ENCODE data around the gene YPEL4. TPM values are rescaled to one million over a fixed set of nuclear protein-coding genes. Genes with fewer than 3 reads are reported as not detected.

YPEL4 gene
- total RNA-seq, 1 experiment from 2014 or later, result not detected

- H3K27me3 ChIP-seq (replicated peaks), result peaks cover 31% of the 10 kb centered on the region
- peaks cover 12% of the 10 kb centered on the region for H3K36me3 ChIP-seq
- H3K4me1 ChIP-seq (replicated peaks), result peaks cover 24% of the 10 kb centered on the region
- no peak overlapping the region for H3K4me3 ChIP-seq
- 0 out of 2 replicates have a peak, but pooled peaks cover 3% of the 10 kb centered on the region for H3K9me3 ChIP-seq (replicated peaks)
- no peak overlapping the region for H3K27ac ChIP-seq
- DNase-seq (ENCODE audit: low read depth in 1 of 2, low spot score in 2 of 2), result no peak
Measured at GRCh38 chr11:57646194-57646798, 3.4 kb downstream of the YPEL4 start.

GRCh38 chr11:57645689-57646085 lies 4.0 kb downstream of the YPEL4 start:
- Histone ChIP-seq H3K27ac (no peak overlapping the region), H3K4me3 (no peak overlapping the region), H3K36me3 (peaks cover 18% of the 10 kb centered on the region), H3K9me3 (replicated peaks) (0 out of 2 replicates have a peak, but pooled peaks cover 3% of the 10 kb centered on the region), H3K4me1 (replicated peaks) (peaks cover 24% of the 10 kb centered on the region), H3K27me3 (replicated peaks) (peaks cover 31% of the 10 kb centered on the region)
- DNase-seq (ENCODE audit: low read depth in 1 of 2, low spot score in 2 of 2), result no peak

- 0 out of 2 replicates have a peak, but pooled peaks cover 3% of the 10 kb centered on the region for H3K9me3 ChIP-seq (replicated peaks)
- H3K27ac ChIP-seq, result no peak overlapping the region
- peaks cover 25% of the 10 kb centered on the region for H3K36me3 ChIP-seq
- H3K27me3 ChIP-seq (replicated peaks), result peaks cover 28% of the 10 kb centered on the region
- no peak overlapping the region for H3K4me3 ChIP-seq
- DNase-seq (ENCODE audit: low read depth in 1 of 2, low spot score in 2 of 2), result peak; percentile 50 to 81
- H3K4me1 ChIP-seq (replicated peaks), result peaks cover 23% of the 10 kb centered on the region
Measured at GRCh38 chr11:57644748-57645688, 4.7 kb downstream of the YPEL4 start.

DNA sequence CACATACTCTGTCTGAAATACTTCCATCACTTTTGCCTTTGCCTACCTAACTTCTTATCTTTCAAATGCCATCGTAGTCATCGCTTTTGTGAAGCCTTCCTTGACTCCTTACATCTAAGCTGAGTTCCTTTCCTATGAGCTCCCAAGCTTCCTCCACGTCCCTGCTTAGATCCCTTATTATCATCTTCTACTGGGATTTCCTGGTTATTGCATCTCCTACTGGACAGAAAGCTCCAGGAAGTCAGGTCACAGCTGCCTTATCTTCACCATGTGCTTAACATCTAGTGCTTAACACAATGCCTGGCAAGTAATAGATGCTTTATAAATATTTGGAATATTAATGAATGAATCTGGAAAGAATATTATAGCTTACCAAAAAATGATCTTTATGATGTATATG lies 5.9 kb downstream of the YPEL4 start:
- H3K27me3 ChIP-seq (replicated peaks), result peaks cover 22% of the 10 kb centered on the region
- no peak for DNase-seq (ENCODE audit: low read depth in 1 of 2, low spot score in 2 of 2)
- H3K4me3 ChIP-seq, result no peak overlapping the region
- H3K4me1 ChIP-seq (replicated peaks), result peaks cover 24% of the 10 kb centered on the region
- H3K36me3 ChIP-seq, result peaks cover 37% of the 10 kb centered on the region
- H3K9me3 ChIP-seq (replicated peaks), result 0 out of 2 replicates have a peak, but pooled peaks cover 3% of the 10 kb centered on the region
- H3K27ac ChIP-seq, result no peak overlapping the region

DNA sequence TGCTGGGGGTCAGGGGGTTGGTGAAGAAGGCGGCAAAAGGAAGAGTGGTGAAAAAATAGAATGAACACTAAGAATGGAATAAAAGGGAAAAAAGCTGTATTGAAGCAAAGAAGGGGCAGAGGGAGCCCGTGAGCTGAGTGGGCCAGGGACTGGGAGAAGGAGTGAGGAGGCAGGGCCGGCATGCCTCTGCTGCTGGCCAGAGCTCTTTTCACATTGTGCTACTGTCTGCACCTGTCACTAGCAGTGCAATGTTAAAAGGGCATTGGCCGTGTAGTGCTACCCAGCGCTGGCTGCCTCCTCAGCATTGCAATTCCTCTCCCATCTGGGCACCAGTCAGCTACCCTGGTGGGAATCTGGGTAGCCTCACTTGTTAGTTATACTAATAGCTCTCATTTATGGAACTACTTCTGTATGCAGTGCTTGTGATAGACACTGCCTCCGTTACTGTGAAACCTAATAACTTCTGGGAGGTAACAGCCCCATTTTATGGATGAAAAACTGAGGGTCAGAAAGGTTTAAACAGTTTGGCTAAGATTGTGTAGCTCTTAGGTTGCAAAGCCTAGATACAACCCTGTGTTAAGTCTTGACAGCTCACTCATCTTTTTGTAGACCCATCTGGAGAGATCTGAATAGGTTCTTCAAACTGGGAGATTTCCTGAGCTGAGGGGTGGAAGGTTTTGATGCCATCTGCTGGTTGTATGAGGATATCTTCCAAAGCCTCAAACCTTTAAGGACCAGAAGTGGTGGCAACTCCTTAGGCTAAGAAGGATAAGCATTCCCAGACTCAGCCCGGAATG lies 8.5 kb downstream of the YPEL4 start:
- DNase-seq (ENCODE audit: low read depth in 1 of 2, low spot score in 2 of 2), result no peak
- peaks cover 18% of the 10 kb centered on the region for H3K4me1 ChIP-seq (replicated peaks)
- no peak overlapping the region for H3K4me3 ChIP-seq
- H3K27ac ChIP-seq, result no peak overlapping the region
- H3K9me3 ChIP-seq (replicated peaks), result no peaks in the 10 kb centered on the region
- no peaks in the 10 kb centered on the region for H3K27me3 ChIP-seq (replicated peaks)
- H3K36me3 ChIP-seq, result peaks cover 44% of the 10 kb centered on the region

- H3K9me3 ChIP-seq (replicated peaks), result no peaks in the 10 kb centered on the region
- DNase-seq (ENCODE audit: low read depth in 1 of 2, low spot score in 2 of 2), result no peak
- peaks cover 44% of the 10 kb centered on the region for H3K36me3 ChIP-seq
- no peaks in the 10 kb centered on the region for H3K27me3 ChIP-seq (replicated peaks)
- H3K4me1 ChIP-seq (replicated peaks), result peaks cover 18% of the 10 kb centered on the region
- no peak overlapping the region for H3K27ac ChIP-seq
- H3K4me3 ChIP-seq, result peak overlapping the region; percentile 96; the same call in 1 of the 2 replicates
Measured at GRCh38 chr11:57640068-57640800, 9.5 kb downstream of the YPEL4 start.

- no peaks in the 10 kb centered on the region for H3K9me3 ChIP-seq (replicated peaks)
- H3K36me3 ChIP-seq, result peaks cover 44% of the 10 kb centered on the region
- DNase-seq (ENCODE audit: low read depth in 1 of 2, low spot score in 2 of 2), result peak in 1 of 2 experiments; percentile 45
- peak overlapping the region; percentile 100; the same call in 1 of the 2 replicates for H3K27ac ChIP-seq
- H3K27me3 ChIP-seq (replicated peaks), result no peaks in the 10 kb centered on the region
- H3K4me3 ChIP-seq, result peak overlapping the region; percentile 96
- H3K4me1 ChIP-seq (replicated peaks), result peaks cover 18% of the 10 kb centered on the region
Measured at GRCh38 chr11:57639321-57640067, 10.2 kb downstream of the YPEL4 start.

- H3K27ac ChIP-seq, result peak overlapping the region; percentile 100
- no peaks in the 10 kb centered on the region for H3K9me3 ChIP-seq (replicated peaks)
- no peaks in the 10 kb centered on the region for H3K27me3 ChIP-seq (replicated peaks)
- peaks cover 18% of the 10 kb centered on the region for H3K4me1 ChIP-seq (replicated peaks)
- no peak for DNase-seq (ENCODE audit: low read depth in 1 of 2, low spot score in 2 of 2)
- peak overlapping the region; percentile 96 for H3K4me3 ChIP-seq
- H3K36me3 ChIP-seq, result peaks cover 43% of the 10 kb centered on the region
Measured at GRCh38 chr11:57638811-57639320, 10.8 kb downstream of the YPEL4 start.

GRCh38 chr11:57638005-57638781 lies 11.5 kb downstream of the YPEL4 start:
- H3K27me3 ChIP-seq (replicated peaks), result no peaks in the 10 kb centered on the region
- H3K36me3 ChIP-seq, result peaks cover 40% of the 10 kb centered on the region
- H3K27ac ChIP-seq, result peak overlapping the region; percentile 100
- peaks cover 18% of the 10 kb centered on the region for H3K4me1 ChIP-seq (replicated peaks)
- peak; percentile 74 to 91 for DNase-seq (ENCODE audit: low read depth in 1 of 2, low spot score in 2 of 2)
- H3K4me3 ChIP-seq, result peak overlapping the region; percentile 96
- H3K9me3 ChIP-seq (replicated peaks), result no peaks in the 10 kb centered on the region

GRCh38 chr11:57637626-57638004 lies 12.1 kb downstream of the YPEL4 start:
- H3K4me3 ChIP-seq, result peak overlapping the region; percentile 96
- no peaks in the 10 kb centered on the region for H3K9me3 ChIP-seq (replicated peaks)
- peak overlapping the region; percentile 100 for H3K27ac ChIP-seq
- H3K36me3 ChIP-seq, result peaks cover 40% of the 10 kb centered on the region
- DNase-seq (ENCODE audit: low read depth in 1 of 2, low spot score in 2 of 2), result peak in 1 of 2 experiments; percentile 51
- H3K27me3 ChIP-seq (replicated peaks), result no peaks in the 10 kb centered on the region
- peaks cover 18% of the 10 kb centered on the region for H3K4me1 ChIP-seq (replicated peaks)

DNA sequence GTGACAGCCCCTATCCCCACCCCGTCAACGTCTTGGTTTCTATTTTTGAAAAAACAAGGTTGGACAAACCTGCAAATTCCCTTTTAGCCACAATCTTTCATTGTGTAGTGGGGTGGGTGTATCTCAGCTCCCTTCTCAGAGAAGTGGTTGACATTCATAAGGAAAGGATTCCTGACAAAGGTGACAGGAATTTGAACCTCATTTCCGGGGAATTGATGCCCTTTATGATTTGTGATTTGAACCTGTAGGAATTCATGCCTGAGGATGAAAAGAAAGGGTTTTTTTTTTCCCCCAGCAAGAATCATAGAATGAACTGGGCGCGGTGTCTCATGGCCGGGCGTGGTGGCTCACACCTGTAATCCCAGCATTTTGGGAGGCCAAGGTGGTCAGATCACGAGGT lies 14.5 kb downstream of the YPEL4 start:
- peaks cover 15% of the 10 kb centered on the region for H3K27me3 ChIP-seq (replicated peaks)
- no peak for DNase-seq (ENCODE audit: low read depth in 1 of 2, low spot score in 2 of 2)
- peaks cover 18% of the 10 kb centered on the region for H3K4me1 ChIP-seq (replicated peaks)

GRCh38 chr11:57634311-57634710 lies 15.4 kb downstream of the YPEL4 start:
- no peaks in the 10 kb centered on the region for H3K9me3 ChIP-seq (replicated peaks)
- H3K27me3 ChIP-seq (replicated peaks), result peaks cover 15% of the 10 kb centered on the region
- DNase-seq (ENCODE audit: low read depth in 1 of 2, low spot score in 2 of 2), result no peak
- no peak overlapping the region for H3K27ac ChIP-seq
- no peak overlapping the region for H3K4me3 ChIP-seq
- peaks cover 10% of the 10 kb centered on the region for H3K4me1 ChIP-seq (replicated peaks)
- H3K36me3 ChIP-seq, result peaks cover 12% of the 10 kb centered on the region

More for the DNA sequence above, 14.5 kb downstream of the YPEL4 start:
- no peaks in the 10 kb centered on the region for H3K9me3 ChIP-seq (replicated peaks)
- no peak overlapping the region for H3K27ac ChIP-seq
- H3K36me3 ChIP-seq, result peaks cover 21% of the 10 kb centered on the region
- no peak overlapping the region for H3K4me3 ChIP-seq
